ENCODE results near the gene PHLDB2. TPM values are rescaled to one million over a fixed set of nuclear protein-coding genes. Genes with fewer than 3 reads are reported as not detected.

PHLDB2 gene
- total RNA-seq, 1 experiment from 2014 or later = 13.2 TPM

DNA sequence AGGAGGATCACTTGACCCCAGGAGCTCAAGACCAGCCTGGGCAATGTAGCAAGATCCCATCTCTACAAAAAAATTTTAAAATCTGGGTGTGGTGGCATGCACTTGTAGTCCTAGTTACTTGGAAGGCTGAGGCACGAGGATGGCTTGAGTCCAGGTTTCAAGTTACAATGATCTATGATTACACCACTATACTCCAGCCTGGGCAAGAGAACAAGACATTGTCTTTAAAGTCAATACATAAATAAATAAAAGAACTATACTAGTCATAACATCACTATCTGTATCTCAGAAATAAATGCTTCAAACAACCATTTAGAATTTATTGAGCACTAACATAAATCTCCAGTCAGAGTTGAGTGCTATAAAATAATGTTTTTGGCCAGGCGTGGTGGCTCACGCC, 8.5 kb upstream of the PHLDB2 start:
- H3K56ac ChIP-seq (ENCODE audit: insufficient read length, low read depth, low read length) = no peak overlapping the region
- no peaks in the 10 kb centered on the region for H3K4me1 ChIP-seq (ENCODE audit: insufficient read depth, low read length)
- H2BK20ac ChIP-seq (ENCODE audit: low read depth, low read length, poor library complexity, severe bottlenecking) = no peak overlapping the region
- H2BK5ac ChIP-seq (ENCODE audit: insufficient read length, low read length) = no peak overlapping the region
- Mint-ChIP-seq H3K27ac (no peak overlapping the region), H3K9me3 (no peaks in the 10 kb centered on the region), H3K4me3 (no peak overlapping the region), H3K4me1 (peaks cover 13 to 14% of the 10 kb centered on the region in 2 experiments), H3K27me3 (ENCODE audit: low read depth) (0 out of 2 replicates have a peak, but pooled peaks cover 6% of the 10 kb centered on the region), H3K36me3 (ENCODE audit: insufficient read depth in 1 of 3, low read depth in 3 of 3) (no peaks in the 10 kb centered on the region)
- H3K27ac ChIP-seq (ENCODE audit: insufficient read length, low read depth, low read length) = no peak overlapping the region
- H3K14ac ChIP-seq (ENCODE audit: insufficient read depth, low read length) = no peak overlapping the region
- H3K4ac ChIP-seq (ENCODE audit: low read depth, low read length) = no peak overlapping the region
- TF ChIP-seq, protein P1, sequence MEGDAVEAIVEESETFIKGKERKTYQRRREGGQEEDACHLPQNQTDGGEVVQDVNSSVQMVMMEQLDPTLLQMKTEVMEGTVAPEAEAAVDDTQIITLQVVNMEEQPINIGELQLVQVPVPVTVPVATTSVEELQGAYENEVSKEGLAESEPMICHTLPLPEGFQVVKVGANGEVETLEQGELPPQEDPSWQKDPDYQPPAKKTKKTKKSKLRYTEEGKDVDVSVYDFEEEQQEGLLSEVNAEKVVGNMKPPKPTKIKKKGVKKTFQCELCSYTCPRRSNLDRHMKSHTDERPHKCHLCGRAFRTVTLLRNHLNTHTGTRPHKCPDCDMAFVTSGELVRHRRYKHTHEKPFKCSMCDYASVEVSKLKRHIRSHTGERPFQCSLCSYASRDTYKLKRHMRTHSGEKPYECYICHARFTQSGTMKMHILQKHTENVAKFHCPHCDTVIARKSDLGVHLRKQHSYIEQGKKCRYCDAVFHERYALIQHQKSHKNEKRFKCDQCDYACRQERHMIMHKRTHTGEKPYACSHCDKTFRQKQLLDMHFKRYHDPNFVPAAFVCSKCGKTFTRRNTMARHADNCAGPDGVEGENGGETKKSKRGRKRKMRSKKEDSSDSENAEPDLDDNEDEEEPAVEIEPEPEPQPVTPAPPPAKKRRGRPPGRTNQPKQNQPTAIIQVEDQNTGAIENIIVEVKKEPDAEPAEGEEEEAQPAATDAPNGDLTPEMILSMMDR (conservative IDR thresholded peaks at IDR 0.05) = no peak
- no peak for DNase-seq
- H3K79me1 ChIP-seq (ENCODE audit: insufficient read depth, low read depth, low read length, poor library complexity, severe bottlenecking) = no peaks in the 10 kb centered on the region
- no peak overlapping the region for H3K18ac ChIP-seq (ENCODE audit: insufficient read length, low read depth, low read length)
- no peak overlapping the region for H3T11ph ChIP-seq (ENCODE audit: low read length)
- no peak overlapping the region for H3K23ac ChIP-seq (ENCODE audit: insufficient read length, low read depth, low read length)
- no peak overlapping the region for H2AFZ ChIP-seq (ENCODE audit: low read length)
- no peak overlapping the region for H2AK5ac ChIP-seq (ENCODE audit: insufficient read length, low read length)
- no peaks in the 10 kb centered on the region for H3K9me3 ChIP-seq (ENCODE audit: control insufficient read depth, low read depth, low read length)
- no peak overlapping the region for H2BK120ac ChIP-seq (ENCODE audit: low read depth, low read length, poor library complexity, severe bottlenecking)
- no peaks in the 10 kb centered on the region for H3K79me2 ChIP-seq (ENCODE audit: insufficient read depth, low read length)
- no peak overlapping the region for H3K9ac ChIP-seq (ENCODE audit: extremely low read depth, insufficient read length, low read length)
- no peak overlapping the region for H4K5ac ChIP-seq (ENCODE audit: insufficient read length, low read depth, low read length)
- no peak overlapping the region for H2BK12ac ChIP-seq (ENCODE audit: insufficient read length, low read depth, low read length)
- H4K91ac ChIP-seq (ENCODE audit: insufficient read length, low read depth, low read length) = no peak overlapping the region
- H3K23me2 ChIP-seq (ENCODE audit: insufficient read length, low read depth, low read length, poor library complexity, severe bottlenecking) = no peaks in the 10 kb centered on the region
- no peak overlapping the region for H2BK15ac ChIP-seq (ENCODE audit: low read depth, low read length)
- no peak overlapping the region for H3K4me2 ChIP-seq (ENCODE audit: insufficient read depth, insufficient read length, low read length)
- WGBS (ENCODE audit: extremely low coverage, insufficient read length, low lambda C conversion rate) = no CpG with 5 or more reads among the region's 3 CpGs
- H3K27me3 ChIP-seq (ENCODE audit: insufficient read depth, low read length) = no peaks in the 10 kb centered on the region
- no peak overlapping the region for H4K8ac ChIP-seq (replicated peaks; ENCODE audit: insufficient read length, low read depth, low read length)
- no peaks in the 10 kb centered on the region for H4K20me1 ChIP-seq (ENCODE audit: control insufficient read depth, insufficient read depth, insufficient read length)

Measured in H9 (cell line).